HG03460 (cell line): ENCODE results near the gene SCARF1.
A peak's percentile ranks its signal among the peaks of the same experiment; 100 is the strongest.
"Not testable (repeated sequence)": the region's sequence is repeated elsewhere in the genome, so short reads cannot be mapped to it uniquely, and the experiment has no call there.

Experiments used
- ATAC-seq: cut with Tn5 transposase; IDR thresholded peaks from one replicate; pipeline ENCODE4 v1.9.1; 2021; ENCODE audit not compliant: unreplicated experiment

SCARF1 gene

GRCh38 chr17:1645207-1646171 is at the start of gene SCARF1:
SCARF1 (minus strand) TSS chr17:1645732; CDS start chr17:1645697, 35 bp downstream.
- ATAC-seq, result no peak

GRCh38 chr17:1693339-1693738 is 47.8 kb upstream of the SCARF1 start:
- no peak for ATAC-seq

GRCh38 chr17:1690544-1691221 is 45.2 kb upstream of the SCARF1 start:
- no peak for ATAC-seq

GRCh38 chr17:1688405-1688804 is 42.9 kb upstream of the SCARF1 start:
- not testable (repeated sequence) for ATAC-seq

- ATAC-seq, result no peak
These were observed 40.6 kb upstream of the SCARF1 start for GRCh38 chr17:1686086-1686485.

GRCh38 chr17:1684378-1685189 is 39.1 kb upstream of the SCARF1 start, which contains the start of gene PRPF8:
PRPF8 (minus strand) TSS chr17:1684867; CDS start chr17:1684571, 296 bp downstream.
- peak; percentile 98 for ATAC-seq

GRCh38 chr17:1683459-1683858 is 37.9 kb upstream of the SCARF1 start:
- ATAC-seq, result no peak

- no peak for ATAC-seq
These were observed 30.9 kb upstream of the SCARF1 start for GRCh38 chr17:1676401-1676800.

- ATAC-seq, result no peak
These were observed 27.7 kb upstream of the SCARF1 start for GRCh38 chr17:1673041-1673785.

- not testable (repeated sequence) for ATAC-seq
These were observed 18.4 kb upstream of the SCARF1 start for GRCh38 chr17:1663934-1664333.

GRCh38 chr17:1661045-1661444 is 15.5 kb upstream of the SCARF1 start:
- ATAC-seq, result no peak

GRCh38 chr17:1658100-1658499 is 12.6 kb upstream of the SCARF1 start:
- ATAC-seq, result no peak

GRCh38 chr17:1653735-1654134 is 8.2 kb upstream of the SCARF1 start:
- no peak for ATAC-seq

- ATAC-seq, result not testable (repeated sequence)
These were observed 7.3 kb upstream of the SCARF1 start for GRCh38 chr17:1652794-1653193.

GRCh38 chr17:1651559-1651844 is 6.0 kb upstream of the SCARF1 start:
- no peak for ATAC-seq

- no peak for ATAC-seq
These were observed 5.4 kb upstream of the SCARF1 start for GRCh38 chr17:1650731-1651558.

- no peak for ATAC-seq
These were observed 4.4 kb upstream of the SCARF1 start, which contains the start of gene RILP for GRCh38 chr17:1649844-1650501. RILP (minus strand) TSS chr17:1649866; CDS start chr17:1649804, 62 bp downstream.

GRCh38 chr17:1648963-1649843 is 3.7 kb upstream of the SCARF1 start:
- ATAC-seq, result peak; percentile 39
